GM12865 (cell line): ENCODE data around the gene PTPRN2.

Experiments
- DNase-seq: peaks from one replicate; pipeline ENCODE4 v3.0.0; 2010; ENCODE audit warnings: low read depth
- H3K4me3 ChIP-seq: 2 replicates; pipeline ENCODE4 v1.5.1; 2011; ENCODE audit warnings: mild to moderate bottlenecking, low read depth, low read length, control low read depth
- TF ChIP-seq, protein P1 (sequence below): IDR thresholded peaks from 2 replicates; pipeline ENCODE4 v1.5.1; 2011; ENCODE audit warnings: low read length, control low read depth, low read depth, inconsistent platforms; ENCODE audit not compliant: insufficient read depth; ENCODE audit errors: missing control alignments

Gene PTPRN2

DNA sequence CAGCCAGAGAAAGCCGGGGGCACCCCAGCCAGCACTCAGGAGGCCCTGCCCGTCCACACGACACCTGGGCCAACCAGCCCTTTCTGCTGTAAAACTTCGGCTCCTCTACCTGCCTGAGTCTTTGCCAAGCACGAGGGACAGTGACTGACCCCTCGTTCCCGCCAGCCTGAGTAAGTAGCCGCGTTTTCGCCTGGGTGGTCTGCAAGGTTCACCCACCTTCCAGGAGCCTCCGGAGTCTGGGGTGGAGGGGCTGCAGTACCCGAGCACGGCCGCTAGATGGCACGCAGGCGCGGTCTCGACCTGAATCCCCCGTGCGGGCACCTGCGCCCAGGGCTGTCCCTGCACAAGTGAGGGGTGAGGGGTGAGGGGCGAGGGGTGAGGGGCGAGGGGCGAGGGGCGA lies 192.7 kb downstream of the PTPRN2 start:
- no peak for DNase-seq
- H3K4me3 ChIP-seq = no peak overlapping the region
- TF ChIP-seq, protein P1, sequence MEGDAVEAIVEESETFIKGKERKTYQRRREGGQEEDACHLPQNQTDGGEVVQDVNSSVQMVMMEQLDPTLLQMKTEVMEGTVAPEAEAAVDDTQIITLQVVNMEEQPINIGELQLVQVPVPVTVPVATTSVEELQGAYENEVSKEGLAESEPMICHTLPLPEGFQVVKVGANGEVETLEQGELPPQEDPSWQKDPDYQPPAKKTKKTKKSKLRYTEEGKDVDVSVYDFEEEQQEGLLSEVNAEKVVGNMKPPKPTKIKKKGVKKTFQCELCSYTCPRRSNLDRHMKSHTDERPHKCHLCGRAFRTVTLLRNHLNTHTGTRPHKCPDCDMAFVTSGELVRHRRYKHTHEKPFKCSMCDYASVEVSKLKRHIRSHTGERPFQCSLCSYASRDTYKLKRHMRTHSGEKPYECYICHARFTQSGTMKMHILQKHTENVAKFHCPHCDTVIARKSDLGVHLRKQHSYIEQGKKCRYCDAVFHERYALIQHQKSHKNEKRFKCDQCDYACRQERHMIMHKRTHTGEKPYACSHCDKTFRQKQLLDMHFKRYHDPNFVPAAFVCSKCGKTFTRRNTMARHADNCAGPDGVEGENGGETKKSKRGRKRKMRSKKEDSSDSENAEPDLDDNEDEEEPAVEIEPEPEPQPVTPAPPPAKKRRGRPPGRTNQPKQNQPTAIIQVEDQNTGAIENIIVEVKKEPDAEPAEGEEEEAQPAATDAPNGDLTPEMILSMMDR = no peak

DNA sequence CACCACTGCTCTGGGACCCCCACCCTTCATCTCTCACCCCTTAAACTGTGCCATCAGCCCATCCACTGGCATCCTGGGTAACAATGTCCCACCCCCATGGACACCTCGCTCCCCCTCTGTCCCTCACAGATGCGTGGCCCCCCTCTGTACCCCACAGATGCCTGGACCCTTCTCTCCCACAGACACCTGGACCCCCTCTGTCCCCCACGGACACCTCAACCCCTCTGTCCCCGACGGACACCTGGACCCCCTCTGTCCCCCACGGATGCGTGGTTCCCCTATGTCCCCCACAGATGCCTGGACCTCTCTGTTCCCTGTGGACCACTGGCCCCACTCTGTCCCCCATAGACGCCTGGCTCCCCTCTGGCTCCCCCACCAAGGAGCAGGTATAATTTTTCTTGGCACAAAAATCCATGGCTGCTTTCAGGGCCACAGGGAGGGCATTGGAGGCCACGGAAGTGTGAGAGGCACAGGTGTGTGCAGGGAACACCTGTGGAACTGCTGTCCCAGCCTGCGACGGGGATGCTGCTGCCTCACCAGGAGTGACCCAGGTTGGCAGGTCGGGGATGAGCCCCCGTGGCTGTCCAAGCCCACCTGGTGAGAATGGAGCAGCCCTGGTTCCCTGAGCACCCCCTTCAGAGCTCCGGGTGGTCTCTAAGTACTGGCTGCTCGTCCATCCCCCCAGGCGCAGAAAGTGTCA lies 193.5 kb downstream of the PTPRN2 start:
- no peak for DNase-seq
- TF ChIP-seq, protein P1 = no peak
- no peak overlapping the region for H3K4me3 ChIP-seq

DNA sequence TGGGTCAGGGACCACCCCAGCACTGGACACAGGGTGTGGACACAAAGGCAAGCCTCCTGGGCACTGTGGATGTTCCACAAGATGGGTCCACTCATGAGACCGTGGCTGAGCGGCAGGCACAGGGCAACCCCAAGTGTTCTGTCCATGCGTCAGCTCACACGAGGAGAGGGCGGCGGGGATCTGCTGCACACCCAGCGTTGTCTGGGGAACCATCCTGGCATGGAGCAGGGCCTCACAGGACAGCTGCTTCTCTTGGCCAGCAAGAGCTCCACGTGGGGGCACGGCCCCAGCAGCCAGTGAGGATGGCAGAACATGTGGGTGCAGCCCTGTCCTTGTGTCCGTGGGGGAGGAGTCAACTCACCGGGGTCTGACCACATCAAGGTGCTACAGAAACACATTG lies 195.4 kb downstream of the PTPRN2 start:
- no peak for DNase-seq
- no peak overlapping the region for H3K4me3 ChIP-seq
- TF ChIP-seq, protein P1 = no peak

DNA sequence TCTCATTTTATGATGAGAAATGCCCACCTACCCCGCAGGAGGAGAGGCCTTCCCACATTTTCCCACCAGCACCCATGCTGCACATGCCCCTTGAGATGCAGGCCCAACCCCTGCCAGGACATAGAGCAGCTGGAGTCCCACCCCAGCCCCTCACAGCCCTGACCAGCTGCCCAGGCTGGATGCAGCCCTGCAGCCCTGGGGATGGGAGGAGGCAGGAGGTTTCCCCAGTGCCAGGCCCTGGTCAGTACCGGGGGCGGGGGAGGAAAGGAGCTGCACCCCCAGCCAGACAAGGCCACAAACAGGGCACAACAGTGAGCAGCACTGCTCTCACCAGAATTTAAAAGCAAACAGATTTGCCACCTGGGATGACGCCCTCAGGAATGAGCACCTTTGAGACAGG lies 196.1 kb downstream of the PTPRN2 start:
- no peak for DNase-seq
- H3K4me3 ChIP-seq = no peak overlapping the region
- TF ChIP-seq, protein P1 = no peak

DNA sequence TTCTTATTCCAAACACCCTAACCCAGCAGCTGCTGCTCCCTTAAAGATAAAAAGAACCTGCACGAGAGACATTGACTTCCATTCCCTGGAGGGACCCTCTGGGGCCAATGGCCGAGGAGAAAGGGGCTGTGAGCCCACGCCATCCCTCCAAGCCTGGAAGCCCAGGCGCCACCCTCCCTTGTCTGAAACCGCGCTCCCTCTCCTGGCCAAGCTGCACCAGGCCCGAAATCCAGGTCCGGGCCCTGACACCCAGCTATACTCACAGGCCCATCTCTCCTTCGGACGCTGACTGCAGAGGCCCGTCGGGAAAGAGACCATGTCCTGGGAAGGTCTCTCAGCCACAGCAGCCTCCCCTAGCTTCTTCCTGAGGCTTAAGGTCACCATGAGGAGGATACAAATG lies 196.5 kb downstream of the PTPRN2 start:
- H3K4me3 ChIP-seq = no peak overlapping the region
- TF ChIP-seq, protein P1 = no peak
- DNase-seq = no peak

DNA sequence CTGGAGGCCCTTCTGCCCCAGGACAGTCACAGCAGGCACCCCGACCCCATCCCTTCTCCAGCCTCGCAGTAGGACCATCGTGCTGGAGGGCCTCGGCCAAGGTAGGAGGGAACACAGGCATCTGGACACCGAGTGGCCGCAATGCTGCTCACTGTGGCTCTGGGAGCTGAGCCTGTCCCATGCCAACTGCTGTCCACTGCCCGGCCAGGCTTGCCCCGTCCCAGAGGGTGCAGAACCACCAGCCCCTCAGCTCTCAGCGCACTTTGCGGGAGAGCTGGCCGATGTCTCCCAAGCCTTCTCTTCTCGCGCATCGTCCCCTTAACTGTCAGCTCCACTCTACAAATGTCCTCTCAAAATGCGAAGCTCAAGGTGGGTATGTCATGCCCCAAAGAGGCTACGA lies 197.2 kb downstream of the PTPRN2 start:
- TF ChIP-seq, protein P1 = no peak
- DNase-seq = no peak
- H3K4me3 ChIP-seq = no peak overlapping the region
